ENCODE data around the gene TMEM132E.

- no peak for TF ChIP-seq CTCF (IDR thresholded peaks at IDR 0.05)
- no peak for TF ChIP-seq POLR2A (IDR thresholded peaks at IDR 0.05)
Measured at GRCh38 chr17:34654276-34654880, 75.0 kb downstream of the TMEM132E start.
